K562 (cell line): ENCODE measurements around the gene CHRNG. TPM values are rescaled to one million over a fixed set of nuclear protein-coding genes. Genes with fewer than 3 reads are reported as not detected.

Source experiments
- DDX20 ChIP-seq: fragments of 450-650 bp; IDR thresholded peaks from 2 replicates; pipeline ENCODE4 v1.6.1; 2016; ENCODE audit warnings: missing genetic modification characterization, low read depth, mild to moderate bottlenecking, missing compliant biosample characterization, moderate library complexity
- EGR1 ChIP-seq: fragments of 450-650 bp; conservative IDR thresholded peaks from 2 replicates; pipeline ENCODE4 v1.6.1; 2017; ENCODE audit warnings: mild to moderate bottlenecking
- FOXA3 ChIP-seq, 2 experiments: fragments of 450-650 bp in 1 of 2; sonication (generic) in 1 of 2; formaldehyde crosslinking; IDR thresholded peaks in 1 of 2; conservative IDR thresholded peaks in 1 of 2; 2 replicates each; pipeline versions ENCODE4 v1.4.0 to v1.8.0; 2020 to 2022; ENCODE audit warnings: mild to moderate bottlenecking in 2 of 2, missing genetic modification reagents in 1 of 2
- HEY1 ChIP-seq: fragments of 250-450 bp; sonication (Bioruptor Pico); IDR thresholded peaks from 2 replicates; pipeline ENCODE4 v1.5.0; 2020; ENCODE audit warnings: mild to moderate bottlenecking, moderate library complexity, borderline replicate concordance
- JUN ChIP-seq, 2 experiments: sonication (generic) in 1 of 2; formaldehyde crosslinking in 1 of 2; IDR thresholded peaks; 2 replicates each; pipeline versions ENCODE4 v1.6.1 to v1.8.0; 2012 to 2022; ENCODE audit warnings: borderline replicate concordance in 2 of 2, mild to moderate bottlenecking in 2 of 2, improper control_type of control experiment in 1 of 2, low read depth in 1 of 2, low read length in 1 of 2, missing genetic modification reagents in 1 of 2
- MEF2A ChIP-seq: IDR thresholded peaks from 2 replicates; pipeline ENCODE4 v1.6.1; 2011; ENCODE audit warnings: low read depth, mild to moderate bottlenecking, low read length, moderate library complexity; ENCODE audit not compliant: control insufficient read depth
- POLR2AphosphoS2 ChIP-seq: IDR thresholded peaks from 2 replicates; pipeline ENCODE4 v1.6.1; 2012; ENCODE audit warnings: low read length, improper control_type of control experiment
- RBM14 ChIP-seq: fragments of 200-400 bp; formaldehyde crosslinking; IDR thresholded peaks from 2 replicates; pipeline ENCODE4 v1.6.1; 2018; ENCODE audit warnings: low read depth, mild to moderate bottlenecking, low read length, moderate library complexity, borderline replicate concordance; ENCODE audit not compliant: insufficient read depth
- SMARCA5 ChIP-seq: fragments of 450-650 bp; IDR thresholded peaks from 2 replicates; pipeline ENCODE4 v1.6.1; 2016
- TCF7L2 ChIP-seq: fragments of 150-350 bp; IDR thresholded peaks from 2 replicates; pipeline ENCODE4 v1.6.1; 2016; ENCODE audit warnings: low read depth, mild to moderate bottlenecking, low read length, moderate library complexity
- TFAM ChIP-seq: fragments of 250-450 bp; sonication (Bioruptor Pico); conservative IDR thresholded peaks from 2 replicates; pipeline ENCODE4 v1.5.0; 2021; ENCODE audit warnings: mild to moderate bottlenecking, moderate library complexity
- ZNF717 ChIP-seq: fragments of 250-450 bp; sonication (Bioruptor Pico); IDR thresholded peaks from 2 replicates; pipeline ENCODE4 v1.5.0; 2021
- polyA plus RNA-seq, 8 experiments: library from polyadenylated mRNA; depleted of rRNA in 4 of 8; stranded (reverse) in 5 of 8; unstranded in 3 of 8; fragments of >200 nt; fragmentation: Nextera tagmentation in 2 of 8; fragmentation: Illumina TruSeq in 1 of 8; extraction: Ambion mirVana in 2 of 8; extraction: Trizol in 1 of 8; gene quantifications; 2 replicates each; pipeline versions ENCODE4 v1.2.1 to v1.2.3, GENCODE V29; 2011 to 2014; ENCODE audit warnings: inconsistent platforms in 1 of 8, missing spikeins in 1 of 8
- total RNA-seq, 7 experiments: library from RNA; depleted of rRNA in 6 of 7; stranded (reverse); fragments of >200 nt in 6 of 7; fragmentation: Illumina TruSeq in 2 of 7; extraction: Trizol in 2 of 7; gene quantifications; 2 replicates each; pipeline versions ENCODE4 v1.2.1 to v1.2.3, GENCODE V29; 2011 to 2021; ENCODE audit warnings: low replicate concordance in 1 of 7
- TF ChIP-seq, protein P1 (sequence below): fragments of 450-650 bp; IDR thresholded peaks from 2 replicates; pipeline ENCODE4 v1.6.1; 2018; ENCODE audit not compliant: partially characterized antibody
- TF ChIP-seq, protein P2 (sequence below), 2 experiments: fragments of 450-650 bp; formaldehyde crosslinking in 1 of 2; IDR thresholded peaks; 2 replicates each; pipeline versions ENCODE4 v1.4.0 to v1.6.1; 2014 to 2020; ENCODE audit warnings: mild to moderate bottlenecking in 2 of 2, borderline replicate concordance in 1 of 2, low read depth in 1 of 2

CHRNG gene
- total and polyA plus RNA-seq, 9 of the 15 experiments (the other 6 are each of a cell fraction or from before 2014, with no cell fraction given), result not detected

DNA sequence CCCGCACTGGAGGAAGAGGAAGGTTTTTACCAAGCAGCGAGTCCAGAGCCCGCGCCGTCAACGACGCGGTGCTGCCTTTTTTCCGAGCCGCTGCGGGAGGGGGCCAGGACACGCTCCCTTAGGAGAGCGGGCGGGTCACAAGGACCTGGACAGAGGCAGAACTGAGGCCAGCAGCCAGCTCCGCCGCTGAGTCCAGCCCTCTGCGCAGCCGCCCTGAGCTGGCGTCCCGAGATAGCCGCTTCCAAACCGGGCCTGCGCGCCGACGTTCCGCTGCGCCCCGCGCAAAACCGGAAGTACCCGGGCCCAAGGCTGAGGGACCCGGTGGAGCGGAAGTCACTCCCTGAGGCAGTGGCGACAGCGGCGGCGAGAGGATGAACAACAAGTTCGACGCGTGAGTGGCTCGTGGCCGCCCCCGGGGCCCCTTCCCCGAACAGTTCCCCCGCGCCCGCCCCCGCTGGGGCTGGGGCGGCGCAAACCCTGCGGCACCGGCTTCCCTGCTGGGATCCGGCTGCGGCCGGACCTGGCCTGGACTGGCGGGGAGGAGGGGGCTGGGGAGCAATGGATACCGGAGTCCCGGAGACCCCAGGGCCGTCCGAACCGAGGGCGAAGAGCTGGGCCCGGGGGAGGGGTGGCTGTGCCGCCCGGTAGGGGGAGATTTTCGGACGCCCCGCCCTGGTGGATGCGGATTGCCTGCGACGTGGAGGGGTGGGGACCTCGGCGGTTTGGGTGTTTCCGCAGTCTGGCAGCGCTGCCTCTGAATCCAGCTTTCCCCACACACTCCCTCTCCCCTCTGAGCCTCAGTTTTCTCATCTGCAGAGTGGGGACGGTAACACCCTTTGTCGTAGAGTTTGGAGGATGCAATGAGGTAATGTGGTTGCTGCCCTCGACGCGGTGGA is 11.1 kb downstream of the CHRNG start, which contains the start of the genes EIF4E2 and TIGD1 (continued):
- no peak for TF ChIP-seq TFAM (CRISPR knock-in tag)
- no peak for TF ChIP-seq HEY1 (CRISPR knock-in tag)
- peak; percentile 91; the same call in 1 of the 2 replicates for TF ChIP-seq SMARCA5
- TF ChIP-seq JUN (IDR thresholded peaks at IDR 0.05; ENCODE audit: borderline replicate concordance, low read depth, low read length), result no peak
- TF ChIP-seq JUN (CRISPR knock-in tag; IDR thresholded peaks at IDR 0.05; ENCODE audit: borderline replicate concordance), result no peak
- no peak for TF ChIP-seq POLR2AphosphoS2
- TF ChIP-seq EGR1, result peak; percentile 97
- no peak for TF ChIP-seq DDX20 (tag)
- TF ChIP-seq, protein P1, sequence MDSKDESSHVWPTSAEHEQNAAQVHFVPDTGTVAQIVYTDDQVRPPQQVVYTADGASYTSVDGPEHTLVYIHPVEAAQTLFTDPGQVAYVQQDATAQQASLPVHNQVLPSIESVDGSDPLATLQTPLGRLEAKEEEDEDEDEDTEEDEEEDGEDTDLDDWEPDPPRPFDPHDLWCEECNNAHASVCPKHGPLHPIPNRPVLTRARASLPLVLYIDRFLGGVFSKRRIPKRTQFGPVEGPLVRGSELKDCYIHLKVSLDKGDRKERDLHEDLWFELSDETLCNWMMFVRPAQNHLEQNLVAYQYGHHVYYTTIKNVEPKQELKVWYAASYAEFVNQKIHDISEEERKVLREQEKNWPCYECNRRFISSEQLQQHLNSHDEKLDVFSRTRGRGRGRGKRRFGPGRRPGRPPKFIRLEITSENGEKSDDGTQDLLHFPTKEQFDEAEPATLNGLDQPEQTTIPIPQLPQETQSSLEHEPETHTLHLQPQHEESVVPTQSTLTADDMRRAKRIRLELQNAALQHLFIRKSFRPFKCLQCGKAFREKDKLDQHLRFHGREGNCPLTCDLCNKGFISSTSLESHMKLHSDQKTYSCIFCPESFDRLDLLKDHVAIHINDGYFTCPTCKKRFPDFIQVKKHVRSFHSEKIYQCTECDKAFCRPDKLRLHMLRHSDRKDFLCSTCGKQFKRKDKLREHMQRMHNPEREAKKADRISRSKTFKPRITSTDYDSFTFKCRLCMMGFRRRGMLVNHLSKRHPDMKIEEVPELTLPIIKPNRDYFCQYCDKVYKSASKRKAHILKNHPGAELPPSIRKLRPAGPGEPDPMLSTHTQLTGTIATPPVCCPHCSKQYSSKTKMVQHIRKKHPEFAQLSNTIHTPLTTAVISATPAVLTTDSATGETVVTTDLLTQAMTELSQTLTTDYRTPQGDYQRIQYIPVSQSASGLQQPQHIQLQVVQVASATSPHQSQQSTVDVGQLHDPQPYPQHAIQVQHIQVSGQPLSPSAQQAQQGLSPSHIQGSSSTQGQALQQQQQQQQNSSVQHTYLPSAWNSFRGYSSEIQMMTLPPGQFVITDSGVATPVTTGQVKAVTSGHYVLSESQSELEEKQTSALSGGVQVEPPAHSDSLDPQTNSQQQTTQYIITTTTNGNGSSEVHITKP, result no peak
- peak; percentile 14; the same call in 1 of the 2 replicates for TF ChIP-seq MEF2A
- TF ChIP-seq FOXA3 (CRISPR knock-in tag; conservative IDR thresholded peaks at IDR 0.05 in 1 of 2, IDR thresholded peaks at IDR 0.05 in 1 of 2), result 0 out of 4 replicates have a peak, but pooled peaks of 1 of the 2 experiments have one; percentile 36
- TF ChIP-seq ZNF717 (CRISPR knock-in tag), result no peak
- TF ChIP-seq TCF7L2, result no peak
- TF ChIP-seq, protein P2, sequence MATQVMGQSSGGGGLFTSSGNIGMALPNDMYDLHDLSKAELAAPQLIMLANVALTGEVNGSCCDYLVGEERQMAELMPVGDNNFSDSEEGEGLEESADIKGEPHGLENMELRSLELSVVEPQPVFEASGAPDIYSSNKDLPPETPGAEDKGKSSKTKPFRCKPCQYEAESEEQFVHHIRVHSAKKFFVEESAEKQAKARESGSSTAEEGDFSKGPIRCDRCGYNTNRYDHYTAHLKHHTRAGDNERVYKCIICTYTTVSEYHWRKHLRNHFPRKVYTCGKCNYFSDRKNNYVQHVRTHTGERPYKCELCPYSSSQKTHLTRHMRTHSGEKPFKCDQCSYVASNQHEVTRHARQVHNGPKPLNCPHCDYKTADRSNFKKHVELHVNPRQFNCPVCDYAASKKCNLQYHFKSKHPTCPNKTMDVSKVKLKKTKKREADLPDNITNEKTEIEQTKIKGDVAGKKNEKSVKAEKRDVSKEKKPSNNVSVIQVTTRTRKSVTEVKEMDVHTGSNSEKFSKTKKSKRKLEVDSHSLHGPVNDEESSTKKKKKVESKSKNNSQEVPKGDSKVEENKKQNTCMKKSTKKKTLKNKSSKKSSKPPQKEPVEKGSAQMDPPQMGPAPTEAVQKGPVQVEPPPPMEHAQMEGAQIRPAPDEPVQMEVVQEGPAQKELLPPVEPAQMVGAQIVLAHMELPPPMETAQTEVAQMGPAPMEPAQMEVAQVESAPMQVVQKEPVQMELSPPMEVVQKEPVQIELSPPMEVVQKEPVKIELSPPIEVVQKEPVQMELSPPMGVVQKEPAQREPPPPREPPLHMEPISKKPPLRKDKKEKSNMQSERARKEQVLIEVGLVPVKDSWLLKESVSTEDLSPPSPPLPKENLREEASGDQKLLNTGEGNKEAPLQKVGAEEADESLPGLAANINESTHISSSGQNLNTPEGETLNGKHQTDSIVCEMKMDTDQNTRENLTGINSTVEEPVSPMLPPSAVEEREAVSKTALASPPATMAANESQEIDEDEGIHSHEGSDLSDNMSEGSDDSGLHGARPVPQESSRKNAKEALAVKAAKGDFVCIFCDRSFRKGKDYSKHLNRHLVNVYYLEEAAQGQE (IDR thresholded peaks at IDR 0.05; ENCODE audit: borderline replicate concordance), result peak; percentile 87
- TF ChIP-seq, protein P2 (CRISPR knock-in tag; IDR thresholded peaks at IDR 0.05; ENCODE audit: low read depth), result 0 out of 2 replicates have a peak, but pooled peaks have one; percentile 31
- no peak for TF ChIP-seq RBM14
